SK-N-SH (cell line): ENCODE data around the gene DOK7. TPM values are rescaled to one million over a fixed set of nuclear protein-coding genes. Genes with fewer than 3 reads are reported as not detected.
A peak's percentile ranks its signal among the peaks of the same experiment; 100 is the strongest.

ENCODE experiments used
- CTCF ChIA-PET: fragments of 300-600, 350-600 bp; formaldehyde crosslinking; extraction: SDS; loops from one replicate; lab custom pipeline; 2021; lab: Yijun Ruan, JAX
- POLR2A ChIA-PET: fragments of 350-600 bp; sonication (Branson Sonifier 250); formaldehyde crosslinking; extraction: SDS; loops from one replicate; lab custom pipeline; 2020; ENCODE audit warnings: antibody characterized with exemption, inconsistent platforms; lab: Yijun Ruan, JAX
- DNase-seq: peaks from one replicate; pipeline ENCODE4 v3.0.0; 2012
- H2AFZ ChIP-seq: fragments of 200-600 bp; sonication (generic); 2 replicates; pipeline ENCODE4 v1.8.1; 2016; ENCODE audit warnings: antibody characterized with exemption, mild to moderate bottlenecking, low read depth
- H3F3A ChIP-seq: fragments of 200-600 bp; sonication (generic); replicated peaks from 2 replicates; pipeline ENCODE3; 2016; ENCODE audit warnings: antibody characterized with exemption, mild to moderate bottlenecking; ENCODE audit not compliant: insufficient read depth
- H3K27ac ChIP-seq, 2 experiments: fragments of 200-500 bp in 1 of 2; fragments of 200-600 bp in 1 of 2; sonication (Bioruptor generic) in 1 of 2; sonication (generic), shearing (Covaris generic) in 1 of 2; 2 replicates each; pipeline versions ENCODE4 v1.5.1 to v1.6.1; 2014 to 2016; ENCODE audit warnings: low read depth in 2 of 2, inconsistent platforms in 1 of 2, low read length in 1 of 2, mild to moderate bottlenecking in 1 of 2, mixed read lengths in 1 of 2
- H3K27me3 ChIP-seq: fragments of 200-600 bp; sonication (generic), shearing (Covaris generic); 2 replicates; pipeline ENCODE4 v1.6.1; 2016; ENCODE audit warnings: mixed run types; ENCODE audit not compliant: insufficient read depth
- H3K36me3 ChIP-seq, 2 experiments: fragments of 200-500 bp in 1 of 2; fragments of 200-600 bp in 1 of 2; sonication (Bioruptor generic) in 1 of 2; sonication (generic) in 1 of 2; replicated peaks in 1 of 2; 2 replicates each; pipeline versions ENCODE3 to v1.5.1; 2014 to 2016; ENCODE audit warnings: low read length in 1 of 2, mild to moderate bottlenecking in 1 of 2; ENCODE audit not compliant: insufficient read depth in 2 of 2, control insufficient read depth in 1 of 2
- H3K4me1 ChIP-seq, 2 experiments: fragments of 200-500 bp in 1 of 2; fragments of 200-600 bp in 1 of 2; sonication (Bioruptor generic) in 1 of 2; sonication (generic), shearing (Covaris generic) in 1 of 2; 2 replicates each; pipeline versions ENCODE4 v1.5.1 to v1.6.1; 2014 to 2016; ENCODE audit warnings: low read depth in 1 of 2, low read length in 1 of 2, mixed run types in 1 of 2; ENCODE audit not compliant: insufficient read depth in 2 of 2, control insufficient read depth in 1 of 2
- H3K4me2 ChIP-seq: fragments of 200-600 bp; sonication (generic), shearing (Covaris generic); 2 replicates; pipeline ENCODE4 v1.6.1; 2017; ENCODE audit warnings: mixed run types
- H3K4me3 ChIP-seq, 2 experiments: fragments of 200-500 bp in 1 of 2; fragments of 200-600 bp in 1 of 2; sonication (Bioruptor generic) in 1 of 2; sonication (generic), shearing (Covaris generic) in 1 of 2; 2 replicates each; pipeline versions ENCODE4 v1.5.1 to v1.8.1; 2014 to 2016; ENCODE audit warnings: low read depth in 2 of 2, inconsistent platforms in 1 of 2, low read length in 1 of 2, mild to moderate bottlenecking in 1 of 2, mixed read lengths in 1 of 2, moderate library complexity in 1 of 2
- H3K79me2 ChIP-seq: fragments of 200-600 bp; sonication (generic); 2 replicates; pipeline ENCODE4 v1.8.1; 2017; ENCODE audit warnings: mild to moderate bottlenecking; ENCODE audit not compliant: insufficient read depth
- H3K9ac ChIP-seq: fragments of 200-600 bp; sonication (generic); 2 replicates; pipeline ENCODE4 v1.6.1; 2017; ENCODE audit warnings: mixed run types
- H3K9me2 ChIP-seq: fragments of 200-600 bp; sonication (generic); 2 replicates; pipeline ENCODE4 v1.6.1; 2017; ENCODE audit warnings: mixed run types
- H3K9me3 ChIP-seq: fragments of 200-600 bp; sonication (generic); 2 replicates; pipeline ENCODE4 v1.6.1; 2017; ENCODE audit warnings: mixed run types, mild to moderate bottlenecking, moderate library complexity
- H4K20me1 ChIP-seq: fragments of 200-600 bp; sonication (generic); 2 replicates; pipeline ENCODE4 v1.6.1; 2017; ENCODE audit warnings: mild to moderate bottlenecking, mixed run types; ENCODE audit not compliant: insufficient read depth
- CHD2 ChIP-seq: fragments of 150-350 bp; IDR thresholded peaks from 2 replicates; pipeline ENCODE4 v1.6.1; 2018; ENCODE audit warnings: low read length; ENCODE audit not compliant: partially characterized antibody
- EP300 ChIP-seq, 2 experiments: IDR thresholded peaks; 2 replicates each; pipeline versions ENCODE4 v1.4.0 to v1.6.1; 2012; ENCODE audit warnings: borderline replicate concordance in 1 of 2, low read depth in 1 of 2, low read length in 1 of 2
- EZH2phosphoT487 ChIP-seq: fragments of 200-600 bp; sonication (generic); IDR thresholded peaks from 2 replicates; pipeline ENCODE4 v1.6.1; 2017; ENCODE audit warnings: low read depth, mixed run types, mild to moderate bottlenecking, antibody characterized with exemption, moderate library complexity, borderline replicate concordance
- FOSL2 ChIP-seq: IDR thresholded peaks from 2 replicates; pipeline ENCODE4 v1.4.0; 2012; ENCODE audit warnings: low read depth, mild to moderate bottlenecking, moderate library complexity, borderline replicate concordance
- FOXM1 ChIP-seq: IDR thresholded peaks from 2 replicates; pipeline ENCODE4 v1.4.0; 2012; ENCODE audit warnings: low read depth, mild to moderate bottlenecking
- GATA2 ChIP-seq: sonication (generic); formaldehyde crosslinking; IDR thresholded peaks from 2 replicates; pipeline ENCODE4 v1.5.0; 2020; ENCODE audit warnings: mild to moderate bottlenecking, missing genetic modification reagents
- JUND ChIP-seq: IDR thresholded peaks from 2 replicates; pipeline ENCODE4 v1.4.0; 2012
- MEF2A ChIP-seq: IDR thresholded peaks from 2 replicates; pipeline ENCODE4 v1.4.0; 2012; ENCODE audit warnings: low read depth, borderline replicate concordance
- MXI1 ChIP-seq: IDR thresholded peaks from 2 replicates; pipeline ENCODE4 v1.6.1; 2012; ENCODE audit warnings: mild to moderate bottlenecking, low read depth, low read length, improper control_type of control experiment
- NFIC ChIP-seq: IDR thresholded peaks from 2 replicates; pipeline ENCODE4 v1.4.0; 2012; ENCODE audit warnings: borderline replicate concordance
- NRF1 ChIP-seq: IDR thresholded peaks from 2 replicates; pipeline ENCODE4 v1.6.1; 2012; ENCODE audit warnings: low read depth, mild to moderate bottlenecking, low read length
- POLR2AphosphoS5 ChIP-seq: IDR thresholded peaks from 2 replicates; pipeline ENCODE4 v1.6.1; 2012; ENCODE audit warnings: low read depth, low read length
- RAD21 ChIP-seq: IDR thresholded peaks from 2 replicates; pipeline ENCODE4 v1.6.1; 2012; ENCODE audit warnings: mild to moderate bottlenecking, low read length
- SIN3A ChIP-seq: IDR thresholded peaks from 2 replicates; pipeline ENCODE4 v1.6.1; 2012; ENCODE audit warnings: low read depth, mild to moderate bottlenecking, low read length, moderate library complexity, borderline replicate concordance
- TAF1 ChIP-seq: IDR thresholded peaks from 2 replicates; pipeline ENCODE4 v1.6.1; 2012; ENCODE audit warnings: low read depth, mild to moderate bottlenecking, low read length, moderate library complexity, borderline replicate concordance
- TCF12 ChIP-seq: IDR thresholded peaks from 2 replicates; pipeline ENCODE4 v1.4.0; 2012
- TEAD4 ChIP-seq: IDR thresholded peaks from 2 replicates; pipeline ENCODE4 v1.4.0; 2012; ENCODE audit warnings: mild to moderate bottlenecking, borderline replicate concordance; ENCODE audit not compliant: insufficient read depth
- YY1 ChIP-seq: IDR thresholded peaks from 2 replicates; pipeline ENCODE4 v1.4.0; 2012; ENCODE audit warnings: low read depth, mild to moderate bottlenecking
- WGBS: methylation state at CpG from one replicate; pipeline ENCODE4 v1.1.6; 2017; ENCODE audit warnings: low lambda C conversion rate; 5-methylcytosine and 5-hydroxymethylcytosine counted together
- polyA plus RNA-seq, 3 experiments: library from polyadenylated mRNA; depleted of rRNA; stranded (reverse); fragments of >200 nt; gene quantifications; 2 replicates each; pipeline ENCODE4 v1.2.3, GENCODE V29; 2012
- TF ChIP-seq, protein P1 (sequence below): fragments of 150-350 bp; IDR thresholded peaks from 2 replicates; pipeline ENCODE4 v1.6.1; 2017; ENCODE audit warnings: antibody characterized with exemption, low read length, low read depth, borderline replicate concordance
- TF ChIP-seq, protein P2 (sequence below): IDR thresholded peaks from 2 replicates; pipeline ENCODE4 v1.4.0; 2012; ENCODE audit warnings: low read depth
- TF ChIP-seq, protein P3 (sequence below): fragments of 150-350 bp; IDR thresholded peaks from 2 replicates; pipeline ENCODE4 v1.6.1; 2016; ENCODE audit warnings: mild to moderate bottlenecking, low read depth, low read length
- TF ChIP-seq, protein P4 (sequence below): IDR thresholded peaks from 2 replicates; pipeline ENCODE4 v1.6.1; 2012; ENCODE audit warnings: mild to moderate bottlenecking, low read depth, low read length, moderate library complexity
- TF ChIP-seq, protein P5 (sequence below): IDR thresholded peaks from 2 replicates; pipeline ENCODE4; 2012
- TF ChIP-seq, protein P6 (sequence below): fragments of 200-600 bp; sonication (generic); IDR thresholded peaks from 2 replicates; pipeline ENCODE4 v1.6.1; 2017; ENCODE audit warnings: antibody characterized with exemption, mild to moderate bottlenecking, moderate library complexity

The DOK7 gene
- polyA plus RNA-seq, 1 of the 3 experiments (the other 2 are of a cell fraction) = not detected

DNA sequence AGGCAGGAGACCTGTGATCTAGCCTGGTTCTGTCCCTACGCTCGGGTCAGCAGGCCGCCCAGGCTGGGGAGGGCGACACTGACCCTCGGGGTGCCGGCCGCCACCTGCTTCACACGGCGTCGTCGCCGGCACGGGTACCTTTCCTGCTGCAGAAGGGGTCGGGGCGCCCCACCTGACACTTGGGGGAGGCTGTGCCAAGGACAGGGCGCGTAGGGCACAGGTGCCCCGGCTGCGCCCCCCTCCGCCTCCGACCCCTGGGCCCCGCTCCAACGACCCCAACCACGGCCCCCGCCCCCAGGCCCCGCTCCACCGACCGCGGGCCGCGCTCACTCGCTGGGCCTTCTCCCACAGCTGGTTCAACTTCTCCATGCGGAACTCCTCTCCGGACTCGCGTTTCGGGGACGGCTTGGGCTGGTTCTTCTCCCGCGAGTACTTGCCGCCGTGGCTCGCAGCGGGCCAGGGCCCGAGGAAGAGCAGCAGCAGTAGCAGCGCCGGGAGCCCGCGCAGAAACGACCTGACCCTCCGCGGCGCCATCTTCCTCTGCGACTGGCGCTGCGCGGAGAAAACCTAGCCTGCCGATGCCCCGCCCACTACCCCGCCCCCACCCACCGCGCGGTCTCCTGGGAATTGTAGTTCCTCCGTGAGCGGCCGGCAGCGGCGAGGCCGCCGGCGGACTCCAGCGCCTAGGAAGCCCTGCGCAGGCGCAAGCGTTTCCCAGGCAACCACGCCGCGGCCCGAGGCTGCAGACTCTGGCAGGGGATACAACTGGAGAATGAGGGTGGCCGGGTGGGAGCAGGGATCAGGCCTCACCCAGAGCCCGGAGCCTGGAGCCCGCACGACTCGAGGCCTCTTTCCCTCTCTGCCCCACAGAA lies 69.0 kb downstream of the DOK7 start, which contains the start of gene LRPAP1:
Gene LRPAP1 (minus strand): TSS at position 544 of the 872 bp plus-strand sequence. CDS start 10 bp downstream, at position 534.
- Histone ChIP-seq H2AFZ (peak within 1 kb of the TSS; percentile 83), H3K9me2 (no peaks in the 10 kb centered on the region), H3K9me3 (no peaks in the 10 kb centered on the region), H3K79me2 (peaks cover 38% of the 10 kb centered on the region), H3F3A (no peaks in the 10 kb centered on the region), H3K36me3 (peaks cover 0 to 14% of the 10 kb centered on the region in 2 experiments), H3K4me2 (peak within 1 kb of the TSS; percentile 95), H3K4me1 (peaks cover 0 to 20% of the 10 kb centered on the region in 2 experiments; a peak in 1 of 4 replicates), H3K27me3 (no peaks in the 10 kb centered on the region), H4K20me1 (peaks cover 41% of the 10 kb centered on the region), H3K4me3 (peak within 1 kb of the TSS; percentile 68 to 88), H3K27ac (peak within 1 kb of the TSS in 1 of 2 experiments; percentile 78; a peak in 1 of 4 replicates), H3K9ac (peak within 1 kb of the TSS; percentile 78)
- CTCF ChIA-PET = no interaction called here
- WGBS = under 1% methylated on average over 53 of the region's 84 CpGs
- peak; percentile 100 for DNase-seq
- POLR2A ChIA-PET = no interaction called here
- TF ChIP-seq, protein P1, sequence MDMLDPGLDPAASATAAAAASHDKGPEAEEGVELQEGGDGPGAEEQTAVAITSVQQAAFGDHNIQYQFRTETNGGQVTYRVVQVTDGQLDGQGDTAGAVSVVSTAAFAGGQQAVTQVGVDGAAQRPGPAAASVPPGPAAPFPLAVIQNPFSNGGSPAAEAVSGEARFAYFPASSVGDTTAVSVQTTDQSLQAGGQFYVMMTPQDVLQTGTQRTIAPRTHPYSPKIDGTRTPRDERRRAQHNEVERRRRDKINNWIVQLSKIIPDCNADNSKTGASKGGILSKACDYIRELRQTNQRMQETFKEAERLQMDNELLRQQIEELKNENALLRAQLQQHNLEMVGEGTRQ = no peak
- peak; percentile 51; the same call in 1 of the 2 replicates for TF ChIP-seq SIN3A
- TF ChIP-seq TAF1 = peak; percentile 96
- TF ChIP-seq CHD2 = peak; percentile 53
- TF ChIP-seq, protein P2, sequence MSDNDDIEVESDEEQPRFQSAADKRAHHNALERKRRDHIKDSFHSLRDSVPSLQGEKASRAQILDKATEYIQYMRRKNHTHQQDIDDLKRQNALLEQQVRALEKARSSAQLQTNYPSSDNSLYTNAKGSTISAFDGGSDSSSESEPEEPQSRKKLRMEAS = no peak
- peak; percentile 97 for TF ChIP-seq NRF1
- no peak for TF ChIP-seq MEF2A
- TF ChIP-seq, protein P3, sequence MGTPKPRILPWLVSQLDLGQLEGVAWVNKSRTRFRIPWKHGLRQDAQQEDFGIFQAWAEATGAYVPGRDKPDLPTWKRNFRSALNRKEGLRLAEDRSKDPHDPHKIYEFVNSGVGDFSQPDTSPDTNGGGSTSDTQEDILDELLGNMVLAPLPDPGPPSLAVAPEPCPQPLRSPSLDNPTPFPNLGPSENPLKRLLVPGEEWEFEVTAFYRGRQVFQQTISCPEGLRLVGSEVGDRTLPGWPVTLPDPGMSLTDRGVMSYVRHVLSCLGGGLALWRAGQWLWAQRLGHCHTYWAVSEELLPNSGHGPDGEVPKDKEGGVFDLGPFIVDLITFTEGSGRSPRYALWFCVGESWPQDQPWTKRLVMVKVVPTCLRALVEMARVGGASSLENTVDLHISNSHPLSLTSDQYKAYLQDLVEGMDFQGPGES = no peak
- TF ChIP-seq TCF12 = no peak
- no peak for TF ChIP-seq TEAD4
- no peak for TF ChIP-seq FOSL2
- no peak for TF ChIP-seq NFIC
- no peak for TF ChIP-seq JUND
- TF ChIP-seq EP300 (IDR thresholded peaks at IDR 0.05; ENCODE audit: borderline replicate concordance in 1 of 2, low read depth in 1 of 2, low read length in 1 of 2) = no peak
- TF ChIP-seq GATA2 (CRISPR knock-in tag) = no peak
- TF ChIP-seq, protein P4, sequence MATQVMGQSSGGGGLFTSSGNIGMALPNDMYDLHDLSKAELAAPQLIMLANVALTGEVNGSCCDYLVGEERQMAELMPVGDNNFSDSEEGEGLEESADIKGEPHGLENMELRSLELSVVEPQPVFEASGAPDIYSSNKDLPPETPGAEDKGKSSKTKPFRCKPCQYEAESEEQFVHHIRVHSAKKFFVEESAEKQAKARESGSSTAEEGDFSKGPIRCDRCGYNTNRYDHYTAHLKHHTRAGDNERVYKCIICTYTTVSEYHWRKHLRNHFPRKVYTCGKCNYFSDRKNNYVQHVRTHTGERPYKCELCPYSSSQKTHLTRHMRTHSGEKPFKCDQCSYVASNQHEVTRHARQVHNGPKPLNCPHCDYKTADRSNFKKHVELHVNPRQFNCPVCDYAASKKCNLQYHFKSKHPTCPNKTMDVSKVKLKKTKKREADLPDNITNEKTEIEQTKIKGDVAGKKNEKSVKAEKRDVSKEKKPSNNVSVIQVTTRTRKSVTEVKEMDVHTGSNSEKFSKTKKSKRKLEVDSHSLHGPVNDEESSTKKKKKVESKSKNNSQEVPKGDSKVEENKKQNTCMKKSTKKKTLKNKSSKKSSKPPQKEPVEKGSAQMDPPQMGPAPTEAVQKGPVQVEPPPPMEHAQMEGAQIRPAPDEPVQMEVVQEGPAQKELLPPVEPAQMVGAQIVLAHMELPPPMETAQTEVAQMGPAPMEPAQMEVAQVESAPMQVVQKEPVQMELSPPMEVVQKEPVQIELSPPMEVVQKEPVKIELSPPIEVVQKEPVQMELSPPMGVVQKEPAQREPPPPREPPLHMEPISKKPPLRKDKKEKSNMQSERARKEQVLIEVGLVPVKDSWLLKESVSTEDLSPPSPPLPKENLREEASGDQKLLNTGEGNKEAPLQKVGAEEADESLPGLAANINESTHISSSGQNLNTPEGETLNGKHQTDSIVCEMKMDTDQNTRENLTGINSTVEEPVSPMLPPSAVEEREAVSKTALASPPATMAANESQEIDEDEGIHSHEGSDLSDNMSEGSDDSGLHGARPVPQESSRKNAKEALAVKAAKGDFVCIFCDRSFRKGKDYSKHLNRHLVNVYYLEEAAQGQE = 0 out of 2 replicates have a peak, but pooled peaks have one; percentile 20
- TF ChIP-seq, protein P5, sequence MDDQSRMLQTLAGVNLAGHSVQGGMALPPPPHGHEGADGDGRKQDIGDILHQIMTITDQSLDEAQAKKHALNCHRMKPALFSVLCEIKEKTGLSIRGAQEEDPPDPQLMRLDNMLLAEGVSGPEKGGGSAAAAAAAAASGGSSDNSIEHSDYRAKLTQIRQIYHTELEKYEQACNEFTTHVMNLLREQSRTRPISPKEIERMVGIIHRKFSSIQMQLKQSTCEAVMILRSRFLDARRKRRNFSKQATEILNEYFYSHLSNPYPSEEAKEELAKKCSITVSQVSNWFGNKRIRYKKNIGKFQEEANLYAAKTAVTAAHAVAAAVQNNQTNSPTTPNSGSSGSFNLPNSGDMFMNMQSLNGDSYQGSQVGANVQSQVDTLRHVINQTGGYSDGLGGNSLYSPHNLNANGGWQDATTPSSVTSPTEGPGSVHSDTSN = no peak
- TF ChIP-seq, protein P6, sequence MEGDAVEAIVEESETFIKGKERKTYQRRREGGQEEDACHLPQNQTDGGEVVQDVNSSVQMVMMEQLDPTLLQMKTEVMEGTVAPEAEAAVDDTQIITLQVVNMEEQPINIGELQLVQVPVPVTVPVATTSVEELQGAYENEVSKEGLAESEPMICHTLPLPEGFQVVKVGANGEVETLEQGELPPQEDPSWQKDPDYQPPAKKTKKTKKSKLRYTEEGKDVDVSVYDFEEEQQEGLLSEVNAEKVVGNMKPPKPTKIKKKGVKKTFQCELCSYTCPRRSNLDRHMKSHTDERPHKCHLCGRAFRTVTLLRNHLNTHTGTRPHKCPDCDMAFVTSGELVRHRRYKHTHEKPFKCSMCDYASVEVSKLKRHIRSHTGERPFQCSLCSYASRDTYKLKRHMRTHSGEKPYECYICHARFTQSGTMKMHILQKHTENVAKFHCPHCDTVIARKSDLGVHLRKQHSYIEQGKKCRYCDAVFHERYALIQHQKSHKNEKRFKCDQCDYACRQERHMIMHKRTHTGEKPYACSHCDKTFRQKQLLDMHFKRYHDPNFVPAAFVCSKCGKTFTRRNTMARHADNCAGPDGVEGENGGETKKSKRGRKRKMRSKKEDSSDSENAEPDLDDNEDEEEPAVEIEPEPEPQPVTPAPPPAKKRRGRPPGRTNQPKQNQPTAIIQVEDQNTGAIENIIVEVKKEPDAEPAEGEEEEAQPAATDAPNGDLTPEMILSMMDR = no peak
- TF ChIP-seq EZH2phosphoT487 = no peak
- peak; percentile 97 for TF ChIP-seq POLR2AphosphoS5
- no peak for TF ChIP-seq FOXM1
- peak; percentile 92 for TF ChIP-seq YY1
- no peak for TF ChIP-seq RAD21
- TF ChIP-seq MXI1 = peak; percentile 76; the same call in 1 of the 2 replicates
